ENCODE data around the gene XPO5.
"Not testable (repeated sequence)": the region's sequence is repeated elsewhere in the genome, so short reads cannot be mapped to it uniquely, and the experiment has no call there.

The XPO5 gene

DNA sequence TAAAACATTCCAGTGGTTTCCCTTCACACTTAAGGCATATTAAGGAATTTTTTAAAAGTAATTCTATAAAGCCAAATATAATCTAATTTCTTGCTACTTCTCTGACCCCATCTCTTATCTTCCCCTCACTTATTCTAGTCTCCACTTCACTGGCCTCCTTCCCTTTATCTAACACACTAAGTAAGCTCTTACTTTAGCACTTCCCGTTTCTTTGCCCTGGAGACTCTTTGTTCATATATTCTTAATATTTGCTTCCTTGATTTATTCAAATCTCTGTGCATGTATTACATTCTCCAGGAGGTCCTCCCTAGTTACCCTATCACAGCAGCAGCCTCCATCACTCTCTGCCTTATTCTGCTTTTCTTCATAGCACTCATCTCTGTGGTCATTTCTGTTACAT, 33.0 kb upstream of the XPO5 start:
- no peak for DNase-seq (ENCODE audit: low spot score in 2 of 2)

DNA sequence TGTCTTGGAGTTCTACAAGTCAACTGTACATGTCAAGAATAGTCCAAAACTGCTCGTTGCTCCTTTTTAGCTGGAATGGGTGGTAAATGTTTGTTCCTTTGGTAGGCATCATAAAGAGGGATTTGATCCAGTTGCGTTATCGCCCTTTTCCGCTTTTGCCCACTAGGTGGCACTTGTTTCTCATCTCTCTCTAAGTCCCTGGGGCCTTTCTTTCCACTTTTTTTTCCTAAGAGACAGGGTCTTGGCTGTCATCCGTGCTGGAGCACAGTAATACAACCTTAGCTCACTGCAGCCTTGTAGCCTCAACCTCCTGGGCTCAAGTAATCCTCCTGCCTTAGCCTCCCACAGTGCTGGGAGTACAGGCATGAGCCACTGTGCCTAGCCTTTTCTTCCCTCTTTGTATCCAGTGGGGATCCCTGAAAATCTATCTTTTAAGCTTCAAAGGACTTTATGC, 32.5 kb upstream of the XPO5 start:
- DNase-seq (ENCODE audit: low spot score in 2 of 2) (peak; percentile 39 to 49), ATAC-seq (ENCODE audit: low read depth) (peak; percentile 45)
- peaks cover 11% of the 10 kb centered on the region for H3K4me1 Mint-ChIP-seq
- no peaks in the 10 kb centered on the region for H3K27me3 Mint-ChIP-seq
- peaks cover 26% of the 10 kb centered on the region for H3K36me3 Mint-ChIP-seq
- H3K27ac Mint-ChIP-seq: peak overlapping the region; percentile 16
- no peak overlapping the region for H3K4me3 Mint-ChIP-seq
- no peaks in the 10 kb centered on the region for H3K9me3 Mint-ChIP-seq

More for the DNA sequence above, 33.0 kb upstream of the XPO5 start:
- Mint-ChIP-seq H3K9me3 (no peaks in the 10 kb centered on the region), H3K27me3 (no peaks in the 10 kb centered on the region), H3K27ac (peak overlapping the region; percentile 3), H3K4me1 (peaks cover 11% of the 10 kb centered on the region), H3K4me3 (no peak overlapping the region), H3K36me3 (peaks cover 29% of the 10 kb centered on the region)
- ATAC-seq (ENCODE audit: low read depth): peak; percentile 77

DNA sequence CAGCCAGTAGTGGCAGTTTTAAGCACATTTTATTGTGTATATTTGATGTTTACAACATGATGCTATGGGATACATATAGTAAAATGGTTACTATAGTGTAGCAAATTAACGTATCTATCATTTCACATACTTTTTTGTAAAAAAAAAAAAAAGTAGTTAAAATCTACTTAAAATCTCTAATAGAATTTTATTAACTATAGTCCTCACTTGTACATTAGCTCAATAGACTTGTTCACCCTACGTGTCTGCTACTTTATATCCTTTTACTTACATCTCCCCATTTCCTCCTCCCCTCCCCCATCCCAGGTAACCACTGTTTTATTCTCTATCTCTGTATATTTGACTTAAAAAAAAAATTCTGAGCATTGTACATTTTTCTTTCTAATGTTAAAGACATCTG, 30.2 kb upstream of the XPO5 start:
- Mint-ChIP-seq H3K4me1 (peaks cover 11% of the 10 kb centered on the region), H3K4me3 (no peak overlapping the region), H3K27ac (no peak overlapping the region), H3K36me3 (peaks cover 27% of the 10 kb centered on the region), H3K9me3 (no peaks in the 10 kb centered on the region), H3K27me3 (no peaks in the 10 kb centered on the region)
- DNase-seq (ENCODE audit: low spot score in 2 of 2) (no peak), ATAC-seq (ENCODE audit: low read depth) (no peak)

DNA sequence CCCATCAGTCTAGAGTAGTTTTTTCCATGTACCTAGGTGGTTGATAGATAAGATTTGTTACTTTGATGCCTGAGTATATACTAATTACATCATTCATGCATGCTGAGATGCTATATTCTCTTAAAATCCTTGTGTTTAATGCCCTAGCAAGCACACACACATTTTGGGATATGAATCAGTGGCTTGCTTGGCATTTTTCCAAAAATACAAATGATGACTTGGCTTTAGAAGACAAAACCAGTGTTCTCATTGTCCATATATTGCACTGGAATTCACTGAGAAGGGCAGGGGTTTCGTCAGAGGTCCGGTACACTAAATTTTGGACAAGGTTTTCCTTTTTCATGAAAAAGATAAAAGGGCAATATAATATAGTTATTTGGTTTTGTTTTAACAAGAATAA, 28.3 kb upstream of the XPO5 start:
- Mint-ChIP-seq H3K36me3 (peaks cover 28% of the 10 kb centered on the region), H3K9me3 (no peaks in the 10 kb centered on the region), H3K27me3 (no peaks in the 10 kb centered on the region), H3K4me3 (no peak overlapping the region), H3K27ac (no peak overlapping the region), H3K4me1 (peaks cover 9% of the 10 kb centered on the region)
- ATAC-seq (ENCODE audit: low read depth) (no peak), DNase-seq (ENCODE audit: low spot score in 2 of 2) (no peak)

GRCh38 chr6:43600595-43600994, 24.8 kb upstream of the XPO5 start:
- ATAC-seq (ENCODE audit: low read depth) (no peak), DNase-seq (ENCODE audit: low spot score in 2 of 2) (no peak)
- H3K27ac Mint-ChIP-seq: no peak overlapping the region
- no peaks in the 10 kb centered on the region for H3K9me3 Mint-ChIP-seq
- H3K27me3 Mint-ChIP-seq: no peaks in the 10 kb centered on the region
- no peaks in the 10 kb centered on the region for H3K4me1 Mint-ChIP-seq
- no peak overlapping the region for H3K4me3 Mint-ChIP-seq
- H3K36me3 Mint-ChIP-seq: peaks cover 22% of the 10 kb centered on the region

DNA sequence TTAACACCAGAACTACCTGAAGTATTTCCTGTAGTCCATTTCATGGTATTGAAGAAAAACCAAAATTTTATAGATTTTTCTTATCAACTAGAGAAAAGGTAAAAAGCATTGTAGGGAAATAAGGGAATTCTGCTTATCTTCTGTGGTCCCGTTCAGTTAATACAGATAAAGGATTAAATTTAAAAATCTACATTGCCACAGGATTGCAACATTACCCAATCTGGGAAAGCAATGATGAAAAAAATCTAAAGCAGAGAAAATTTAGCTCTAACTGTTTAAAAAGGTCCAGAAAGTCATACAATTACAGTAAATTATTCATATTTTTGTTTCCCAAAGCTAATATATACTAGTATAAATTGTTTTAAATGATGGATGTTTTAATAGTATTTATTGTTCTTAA, 18.1 kb upstream of the XPO5 start:
- DNase-seq (ENCODE audit: low spot score in 2 of 2) (no peak), ATAC-seq (ENCODE audit: low read depth) (no peak)
- Mint-ChIP-seq H3K4me3 (no peak overlapping the region), H3K27me3 (no peaks in the 10 kb centered on the region), H3K27ac (no peak overlapping the region), H3K4me1 (no peaks in the 10 kb centered on the region), H3K9me3 (no peaks in the 10 kb centered on the region), H3K36me3 (peaks cover 11% of the 10 kb centered on the region)

DNA sequence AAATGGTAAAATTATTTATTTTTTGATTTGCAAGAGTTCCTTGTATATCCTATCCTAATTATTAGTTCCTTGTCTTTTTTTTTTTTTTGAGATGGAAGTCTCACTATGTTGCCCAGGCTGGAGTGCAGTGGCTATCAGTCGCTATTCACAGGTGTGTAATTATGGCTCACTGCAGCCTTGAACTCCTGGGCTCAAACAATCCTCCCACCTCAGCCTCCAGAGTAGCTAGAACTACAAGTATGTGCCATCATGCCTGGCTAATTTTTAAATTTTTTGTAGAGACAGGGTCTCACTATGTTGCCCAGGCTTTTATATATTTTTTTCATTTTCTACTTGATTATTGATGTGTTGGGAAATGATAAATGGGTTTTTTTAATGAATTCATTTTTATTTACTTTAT, 13.7 kb upstream of the XPO5 start:
- H3K4me3 Mint-ChIP-seq; DNase-seq (ENCODE audit: low spot score in 2 of 2); H3K27ac Mint-ChIP-seq; H3K4me1 Mint-ChIP-seq; ATAC-seq (ENCODE audit: low read depth); H3K9me3 Mint-ChIP-seq; H3K27me3 Mint-ChIP-seq: not testable (repeated sequence)
- peaks cover 18% of the 10 kb centered on the region for H3K36me3 Mint-ChIP-seq

DNA sequence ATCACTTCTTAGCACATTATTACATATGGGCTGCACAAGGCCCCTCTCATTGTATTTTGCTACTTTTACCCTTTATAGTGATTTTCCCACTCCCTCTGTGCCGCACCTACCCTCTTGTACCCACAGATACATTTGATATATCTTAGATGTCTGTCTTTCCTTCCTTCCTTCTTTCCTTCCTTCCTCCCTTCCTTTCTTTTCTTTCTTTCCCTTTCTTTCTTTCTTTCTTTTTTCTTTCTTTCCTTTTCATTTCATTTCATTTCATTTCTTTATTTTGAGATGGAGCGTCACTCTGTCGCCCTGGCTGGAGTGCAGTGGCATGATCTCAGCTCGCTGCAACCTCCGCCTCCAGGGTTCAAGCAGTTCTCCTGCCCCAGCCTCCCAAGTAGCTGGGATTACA, 12.4 kb upstream of the XPO5 start:
- H3K27ac Mint-ChIP-seq: no peak overlapping the region

GRCh38 chr6:43584892-43585570, 9.2 kb upstream of the XPO5 start:
- H3K4me3 Mint-ChIP-seq: no peak overlapping the region
- peaks cover 27% of the 10 kb centered on the region for H3K36me3 Mint-ChIP-seq
- DNase-seq (ENCODE audit: low spot score in 2 of 2) (no peak), ATAC-seq (ENCODE audit: low read depth) (no peak)
- no peaks in the 10 kb centered on the region for H3K9me3 Mint-ChIP-seq
- no peaks in the 10 kb centered on the region for H3K27me3 Mint-ChIP-seq
- peaks cover 5% of the 10 kb centered on the region for H3K4me1 Mint-ChIP-seq
- peak overlapping the region; percentile 3 for H3K27ac Mint-ChIP-seq

More for the DNA sequence above, 12.4 kb upstream of the XPO5 start:
- H3K4me1 Mint-ChIP-seq: peaks cover 5% of the 10 kb centered on the region
- no peak overlapping the region for H3K4me3 Mint-ChIP-seq
- ATAC-seq (ENCODE audit: low read depth) (no peak), DNase-seq (ENCODE audit: low spot score in 2 of 2) (no peak)
- no peaks in the 10 kb centered on the region for H3K9me3 Mint-ChIP-seq
- H3K27me3 Mint-ChIP-seq: no peaks in the 10 kb centered on the region
- peaks cover 24% of the 10 kb centered on the region for H3K36me3 Mint-ChIP-seq

- H3K27ac Mint-ChIP-seq: peak overlapping the region; percentile 62
- DNase-seq (ENCODE audit: low spot score in 2 of 2) (no peak), ATAC-seq (ENCODE audit: low read depth) (no peak)
- no peak overlapping the region for H3K4me3 Mint-ChIP-seq
- H3K4me1 Mint-ChIP-seq: peaks cover 15% of the 10 kb centered on the region
- H3K36me3 Mint-ChIP-seq: peaks cover 20% of the 10 kb centered on the region
- no peaks in the 10 kb centered on the region for H3K27me3 Mint-ChIP-seq
- no peaks in the 10 kb centered on the region for H3K9me3 Mint-ChIP-seq
Observed at GRCh38 chr6:43582911-43583310, 7.1 kb upstream of the XPO5 start.

GRCh38 chr6:43579171-43579570, 3.3 kb upstream of the XPO5 start:
- H3K4me1 Mint-ChIP-seq: peaks cover 20% of the 10 kb centered on the region
- H3K4me3 Mint-ChIP-seq: no peak overlapping the region
- no peak for ATAC-seq (ENCODE audit: low read depth)
- H3K9me3 Mint-ChIP-seq: no peaks in the 10 kb centered on the region
- H3K36me3 Mint-ChIP-seq: peaks cover 13% of the 10 kb centered on the region
- peak overlapping the region; percentile 90 for H3K27ac Mint-ChIP-seq
- DNase-seq (ENCODE audit: low spot score in 2 of 2): no peak
- H3K27me3 Mint-ChIP-seq: no peaks in the 10 kb centered on the region

DNA sequence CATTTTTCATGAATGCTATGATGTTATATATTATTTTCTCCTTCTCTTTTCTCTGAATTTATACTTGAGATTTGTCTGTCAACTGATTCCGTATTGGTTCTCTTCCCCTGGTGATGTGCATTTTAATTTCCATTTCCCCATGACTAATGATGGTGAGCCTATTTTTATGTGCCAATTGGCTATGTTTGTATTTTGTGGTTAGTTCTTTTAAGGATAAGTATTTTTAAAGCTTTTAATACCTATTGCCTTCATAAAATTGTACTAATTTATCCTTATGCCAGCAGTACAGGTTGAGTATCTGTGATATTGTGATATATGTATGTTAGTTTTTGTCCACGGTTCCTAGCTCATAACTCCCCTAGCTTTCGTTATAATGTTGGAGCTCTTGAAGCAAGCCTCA, 2.9 kb upstream of the XPO5 start:
- Mint-ChIP-seq H3K27me3 (no peaks in the 10 kb centered on the region), H3K4me1 (peaks cover 20% of the 10 kb centered on the region), H3K36me3 (peaks cover 13% of the 10 kb centered on the region), H3K27ac (peak overlapping the region; percentile 90), H3K4me3 (peak overlapping the region; percentile 38), H3K9me3 (no peaks in the 10 kb centered on the region)
- no peak for ATAC-seq (ENCODE audit: low read depth)
- DNase-seq (ENCODE audit: low spot score in 2 of 2): no peak

- peak overlapping the region; percentile 100 for H3K4me3 Mint-ChIP-seq
- H3K36me3 Mint-ChIP-seq: peaks cover 12% of the 10 kb centered on the region
- peaks cover 20% of the 10 kb centered on the region for H3K4me1 Mint-ChIP-seq
- peak overlapping the region; percentile 82 for H3K27ac Mint-ChIP-seq
- ATAC-seq (ENCODE audit: low read depth) (no peak), DNase-seq (ENCODE audit: low spot score in 2 of 2) (no peak)
- H3K9me3 Mint-ChIP-seq: no peaks in the 10 kb centered on the region
- no peaks in the 10 kb centered on the region for H3K27me3 Mint-ChIP-seq
Observed at GRCh38 chr6:43575105-43575771, 600 bp downstream of the XPO5 start.

DNA sequence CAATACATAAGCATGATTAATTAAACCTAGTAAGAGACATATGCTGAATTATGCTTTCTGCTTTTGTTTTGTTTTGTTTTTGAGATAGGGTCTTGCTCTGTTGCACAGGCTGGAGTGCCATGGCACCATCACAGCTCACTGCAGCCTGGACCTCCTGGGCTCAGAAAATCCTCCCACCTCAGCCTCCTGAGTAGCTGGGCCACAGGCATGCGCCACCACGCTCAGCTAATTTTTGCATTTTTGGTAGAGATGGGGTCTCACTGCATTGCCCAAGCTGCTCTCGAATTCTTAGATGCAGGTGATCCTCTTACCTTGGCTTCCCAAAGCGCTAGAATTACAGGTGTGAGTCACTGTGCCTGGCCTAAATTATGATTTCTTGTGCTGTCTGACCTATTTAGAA, 3.8 kb downstream of the XPO5 start:
- Mint-ChIP-seq H3K4me3 (no peak overlapping the region), H3K36me3 (peaks cover 18% of the 10 kb centered on the region)
- ATAC-seq (ENCODE audit: low read depth): no peak

More for the DNA sequence above, 3.8 kb downstream of the XPO5 start:
- H3K27me3 Mint-ChIP-seq: no peaks in the 10 kb centered on the region
- H3K9me3 Mint-ChIP-seq: no peaks in the 10 kb centered on the region
- no peak overlapping the region for H3K27ac Mint-ChIP-seq
- H3K4me1 Mint-ChIP-seq: peaks cover 8% of the 10 kb centered on the region
- no peak for DNase-seq (ENCODE audit: low spot score in 2 of 2)
